Psoas muscle (tissue), 8 donors: ENCODE data around the gene ZNF444. TPM values are rescaled to one million over a fixed set of nuclear protein-coding genes. Genes with fewer than 3 reads are reported as not detected.
"Not testable (repeated sequence)": the region's sequence is repeated elsewhere in the genome, so short reads cannot be mapped to it uniquely, and the experiment has no call there.

Experiments
- ATAC-seq, 4 donors: fragments of 200-7000 bp; cut with Tn5 transposase; one replicate each; pipeline ENCODE4 v1.9.1; 2020; ENCODE audit warnings: moderate library complexity in 3 of 4, mild to moderate bottlenecking in 2 of 4
- DNase-seq, 2 donors: peaks; one replicate each; pipeline ENCODE4 v3.0.0-alpha.2; 2020
- H3K27ac ChIP-seq: fragments of 200-600 bp; one replicate; pipeline ENCODE4 v1.8.0; 2022
- H3K27me3 ChIP-seq, 3 donors: fragments of 200-600 bp in 1 of 3; one replicate each; pipeline versions ENCODE4 v1.6.1 to v1.8.0; 2013 to 2022; ENCODE audit warnings: low read length in 2 of 3, mild to moderate bottlenecking in 2 of 3, moderate library complexity in 1 of 3; ENCODE audit not compliant: insufficient read depth in 3 of 3
- H3K36me3 ChIP-seq, 2 donors: fragments of 200-600 bp in 1 of 2; one replicate each; pipeline versions ENCODE4 v1.6.1 to v1.8.0; 2013 to 2022; ENCODE audit warnings: low read depth in 1 of 2, mild to moderate bottlenecking in 1 of 2, moderate library complexity in 1 of 2; ENCODE audit not compliant: insufficient read depth in 1 of 2
- H3K4me1 ChIP-seq: fragments of 200-600 bp; one replicate; pipeline ENCODE4 v1.8.0; 2022
- H3K4me3 ChIP-seq: fragments of 200-600 bp; one replicate; pipeline ENCODE4 v1.8.0; 2022; ENCODE audit warnings: mild to moderate bottlenecking
- H3K9me3 ChIP-seq: fragments of 200-600 bp; one replicate; pipeline ENCODE4 v1.8.0; 2022
- WGBS, 3 donors: extraction: QIAGEN DNeasy Blood & Tissue Kit; methylation state at CpG; one replicate each; pipeline versions ENCODE4 v1.1.6 to v1.1.7; 2013; 5-methylcytosine and 5-hydroxymethylcytosine counted together
- intact Hi-C, 2 donors: fragments of 100-400 bp; cut with DNase I; formaldehyde crosslinking; loops; one replicate each; pipeline versions ENCODE4 v1.11.0 to v1.14.2; 2022
- polyA plus RNA-seq, 3 donors: library from polyadenylated mRNA; stranded (reverse); fragments of 200-250 nt; gene quantifications; one replicate each; pipeline ENCODE4 v1.2.3, GENCODE V29; 2013
- total RNA-seq, 4 donors: library from RNA; stranded (reverse); fragmentation: NEBNext Ultra II Directional in 2 of 4; extraction: Animal tissue kit (Norgen Biotek cat#: 25700) in 2 of 4; gene quantifications; one replicate each; pipeline versions ENCODE4 v1.2.1 to v1.2.4, GENCODE V29; 2021 to 2023
- TF ChIP-seq, protein P1 (sequence below): fragments of 200-600 bp; IDR thresholded peaks from one replicate; pipeline ENCODE4 v1.8.0; 2022; ENCODE audit warnings: antibody characterized with exemption
- donor health status: healthy with polysubstance abuse.
- donor health status: DM: no; HTN: no; CAD: no; lungs with moderate emphysema.
- donor health status: Bipolar disorder and iron deficiency.
- donor health status: healthy.
- donor health status: DM: yes; HTN: yes; CAD: no.
- donor health status: DM: no; HTN: no; CAD: no.
- donor health status: DM: no; HTN: no; CAD: no.
- donor health status: DM: yes; HTN: yes; CAD: no.

The ZNF444 gene
- total and polyA plus RNA-seq, 7 donors = 12.0 to 22.4 (median 16.4) TPM

DNA sequence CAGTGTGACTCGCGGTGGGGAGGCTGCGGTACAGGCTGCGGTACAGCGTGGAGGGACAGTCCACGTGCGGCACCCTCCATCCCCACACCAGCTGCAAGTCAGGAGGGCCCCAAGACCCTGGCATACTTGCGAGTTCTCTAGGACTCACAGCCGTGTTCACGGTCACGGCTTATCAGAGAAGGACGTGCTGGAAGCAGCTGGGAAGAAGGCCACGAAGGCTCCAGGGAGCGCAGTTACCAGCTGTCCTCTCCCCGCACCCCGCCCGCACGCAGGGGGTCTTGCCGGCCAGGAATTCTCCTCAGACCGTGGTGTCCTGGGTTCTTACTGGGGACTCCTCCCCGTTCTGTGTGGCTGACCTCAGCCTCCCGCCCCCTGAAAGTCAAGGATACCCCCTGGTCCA is 6.2 kb downstream of the ZNF444 start:
- ATAC-seq = no peak
- Histone ChIP-seq H3K27me3 (no peaks in the 10 kb centered on the region), H3K9me3 (no peaks in the 10 kb centered on the region), H3K4me1 (peaks cover 9% of the 10 kb centered on the region), H3K27ac (no peak overlapping the region), H3K36me3 (peaks cover 0 to 16% of the 10 kb centered on the region in 2 donors), H3K4me3 (no peak overlapping the region)
- intact Hi-C loops = loop anchor here in 1 of 2 donors (5.0 kb wide), 1 partner anchor 40 kb away; no protein-coding TSS in a partner anchor
- DNase-seq = no peak
- TF ChIP-seq, protein P1, sequence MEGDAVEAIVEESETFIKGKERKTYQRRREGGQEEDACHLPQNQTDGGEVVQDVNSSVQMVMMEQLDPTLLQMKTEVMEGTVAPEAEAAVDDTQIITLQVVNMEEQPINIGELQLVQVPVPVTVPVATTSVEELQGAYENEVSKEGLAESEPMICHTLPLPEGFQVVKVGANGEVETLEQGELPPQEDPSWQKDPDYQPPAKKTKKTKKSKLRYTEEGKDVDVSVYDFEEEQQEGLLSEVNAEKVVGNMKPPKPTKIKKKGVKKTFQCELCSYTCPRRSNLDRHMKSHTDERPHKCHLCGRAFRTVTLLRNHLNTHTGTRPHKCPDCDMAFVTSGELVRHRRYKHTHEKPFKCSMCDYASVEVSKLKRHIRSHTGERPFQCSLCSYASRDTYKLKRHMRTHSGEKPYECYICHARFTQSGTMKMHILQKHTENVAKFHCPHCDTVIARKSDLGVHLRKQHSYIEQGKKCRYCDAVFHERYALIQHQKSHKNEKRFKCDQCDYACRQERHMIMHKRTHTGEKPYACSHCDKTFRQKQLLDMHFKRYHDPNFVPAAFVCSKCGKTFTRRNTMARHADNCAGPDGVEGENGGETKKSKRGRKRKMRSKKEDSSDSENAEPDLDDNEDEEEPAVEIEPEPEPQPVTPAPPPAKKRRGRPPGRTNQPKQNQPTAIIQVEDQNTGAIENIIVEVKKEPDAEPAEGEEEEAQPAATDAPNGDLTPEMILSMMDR = no peak
- WGBS, 3 donors = 62 to 78% (median 69%) methylated on average over 20 to 22 of the region's 22 CpGs

DNA sequence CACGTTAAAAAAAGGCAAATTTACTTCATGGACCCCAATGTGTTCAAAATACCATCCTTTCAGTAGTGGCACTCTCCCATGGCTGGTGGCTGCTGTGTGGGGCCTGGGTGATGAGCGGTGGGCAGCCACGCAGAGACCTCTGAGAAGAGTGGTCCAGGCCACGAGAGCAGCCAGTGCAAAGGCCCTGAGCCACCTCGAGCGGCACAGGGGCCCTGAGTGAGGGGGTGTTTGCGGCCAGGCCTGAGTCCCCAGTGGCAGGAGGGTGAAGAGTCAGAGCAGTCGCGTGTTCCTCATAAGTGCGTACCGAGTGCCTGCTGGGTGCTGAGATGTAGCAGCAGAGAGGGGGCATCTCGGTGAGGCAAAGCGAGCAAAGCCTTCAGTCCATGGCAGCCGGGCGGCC is 7.0 kb downstream of the ZNF444 start:
- Histone ChIP-seq H3K36me3 (peaks cover 0 to 16% of the 10 kb centered on the region in 2 donors), H3K27me3 (no peaks in the 10 kb centered on the region), H3K9me3 (no peaks in the 10 kb centered on the region), H3K4me1 (peaks cover 14% of the 10 kb centered on the region), H3K4me3 (no peak overlapping the region), H3K27ac (no peak overlapping the region)
- 94% methylated on average over 14 to 15 of the region's 15 CpGs for WGBS, 3 donors
- no peak for DNase-seq
- intact Hi-C loops = loop anchor here in 1 of 2 donors (5.0 kb wide), 1 partner anchor 41 kb away; no protein-coding TSS in a partner anchor
- no peak for ATAC-seq
- TF ChIP-seq, protein P1 = no peak

- H3K4me1 ChIP-seq = peaks cover 20% of the 10 kb centered on the region
- H3K27me3 ChIP-seq, H3K27ac ChIP-seq, H3K9me3 ChIP-seq, DNase-seq, ATAC-seq, H3K4me3 ChIP-seq: not testable (repeated sequence)
- H3K36me3 ChIP-seq = peaks cover 0 to 16% of the 10 kb centered on the region in 2 donors
- intact Hi-C loops = loop anchor here in 1 of 2 donors (5.0 kb wide), 1 partner anchor 42 kb away; no protein-coding TSS in a partner anchor
- WGBS, 3 donors = 96 to 97% (median 96%) methylated on average over 12 of the region's 12 CpGs
Observed at GRCh38 chr19:56148955-56149655, 8.0 kb downstream of the ZNF444 start.

DNA sequence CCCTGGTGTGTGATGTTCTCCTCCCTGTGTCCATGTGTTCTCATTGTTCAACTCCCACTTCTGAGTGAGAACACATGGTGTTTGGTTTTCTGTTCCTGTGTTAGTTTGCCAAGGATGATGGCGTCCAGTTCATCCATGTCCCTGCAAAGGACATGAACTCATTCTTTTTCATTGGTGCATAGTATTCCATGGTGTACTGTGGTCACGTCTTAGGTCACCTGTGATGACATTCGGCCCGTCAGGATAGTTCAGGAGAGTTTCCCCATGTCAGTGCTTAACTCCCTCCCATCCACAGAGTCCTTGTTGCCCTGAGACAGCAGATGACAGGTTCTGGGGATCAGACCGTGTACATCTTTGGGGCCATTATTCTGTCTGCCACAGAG is 8.6 kb downstream of the ZNF444 start:
- ATAC-seq (no peak), DNase-seq (no peak)
- Histone ChIP-seq H3K36me3 (peaks cover 0 to 16% of the 10 kb centered on the region in 2 donors), H3K27me3 (no peaks in the 10 kb centered on the region), H3K4me1 (peaks cover 20% of the 10 kb centered on the region), H3K9me3 (no peaks in the 10 kb centered on the region), H3K4me3 (no peak overlapping the region), H3K27ac (peak overlapping the region; percentile 67)
- TF ChIP-seq, protein P1 = no peak
- 95 to 96% (median 96%) methylated on average over 5 of the region's 5 CpGs for WGBS, 3 donors
- intact Hi-C loops = loop anchor here in 1 of 2 donors (5.0 kb wide), 1 partner anchor 42 kb away; no protein-coding TSS in a partner anchor

GRCh38 chr19:56150358-56150757 is 9.3 kb downstream of the ZNF444 start:
- intact Hi-C loops = no loop called here
- TF ChIP-seq, protein P1 = no peak
- no peak overlapping the region for H3K4me3 ChIP-seq
- DNase-seq (no peak), ATAC-seq (peak; percentile 63 to 88 (median 87))
- H3K27ac ChIP-seq = peak overlapping the region; percentile 67
- H3K36me3 ChIP-seq = peaks cover 0 to 21% of the 10 kb centered on the region in 2 donors
- H3K9me3 ChIP-seq = no peaks in the 10 kb centered on the region
- WGBS, 3 donors = 48 to 61% (median 54%) methylated on average over 11 of the region's 11 CpGs
- no peaks in the 10 kb centered on the region for H3K27me3 ChIP-seq
- H3K4me1 ChIP-seq = peaks cover 20% of the 10 kb centered on the region
